HG03565 (cell line): ENCODE results near the gene C9orf85.

Experiments
- ATAC-seq: cut with Tn5 transposase; IDR thresholded peaks from one replicate; pipeline ENCODE4 v1.9.1; 2021; ENCODE audit warnings: mild to moderate bottlenecking, moderate library complexity; ENCODE audit not compliant: unreplicated experiment

Gene C9orf85

DNA sequence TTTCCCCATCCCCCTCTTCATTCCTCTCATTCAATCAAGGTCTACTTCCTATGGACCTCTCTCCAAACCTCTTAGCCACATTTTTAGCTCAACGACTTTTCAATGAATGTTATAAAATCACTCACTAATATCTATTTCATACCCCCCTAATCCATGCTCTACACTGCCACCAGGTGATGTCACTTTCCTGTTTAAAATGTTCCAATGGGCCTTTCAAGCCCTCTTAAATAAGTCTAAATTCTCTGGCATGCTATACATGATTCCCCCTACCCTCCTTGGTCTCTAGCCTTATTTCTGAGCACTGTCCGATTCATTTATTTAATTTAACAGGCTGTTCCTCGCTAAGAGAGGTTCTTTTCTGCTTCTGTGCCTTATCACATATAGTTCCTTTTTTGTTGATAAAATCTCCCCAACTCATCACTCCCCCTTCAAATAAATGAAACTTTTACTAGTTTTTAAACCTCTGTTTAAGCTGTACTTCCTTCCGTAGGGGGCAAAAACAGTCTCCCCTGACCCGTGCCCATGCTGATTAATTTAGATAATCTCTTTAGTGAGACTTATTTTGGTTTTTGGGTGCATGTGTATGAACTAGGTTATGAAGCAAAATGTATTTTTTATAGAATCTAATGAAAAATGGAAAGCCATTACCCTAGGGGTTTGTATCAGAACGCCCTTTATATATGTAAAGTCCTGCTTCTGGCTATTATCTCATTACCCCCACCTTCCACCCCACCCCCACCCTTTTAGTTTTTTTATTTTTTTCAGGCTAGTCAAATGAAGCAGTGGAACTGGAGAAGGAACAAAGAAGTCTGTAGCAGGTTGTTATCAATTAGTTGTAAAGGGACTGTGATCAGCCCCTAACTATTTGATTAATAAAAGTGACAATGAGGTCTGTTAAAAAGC is 9.5 kb upstream of the C9orf85 start:
- no peak for ATAC-seq

DNA sequence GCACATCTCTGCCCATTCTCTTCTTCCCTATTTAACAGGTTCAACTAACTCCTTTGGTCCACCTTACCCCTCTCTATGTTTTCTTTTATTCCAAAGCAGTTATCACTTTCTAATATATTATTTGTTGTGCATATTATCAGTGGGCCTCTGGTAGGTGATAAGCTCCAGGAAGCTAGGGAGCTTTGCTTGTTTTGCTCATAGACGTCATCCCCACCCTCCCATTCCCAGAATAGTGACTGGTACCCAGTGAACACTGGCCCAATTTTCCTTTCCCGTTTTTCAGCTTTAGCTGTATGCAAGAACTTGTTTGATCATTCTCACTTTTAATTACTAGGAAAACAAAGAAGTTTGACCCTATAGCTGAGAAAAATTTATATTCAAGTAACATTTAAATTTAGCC is 7.4 kb upstream of the C9orf85 start:
- no peak for ATAC-seq

DNA sequence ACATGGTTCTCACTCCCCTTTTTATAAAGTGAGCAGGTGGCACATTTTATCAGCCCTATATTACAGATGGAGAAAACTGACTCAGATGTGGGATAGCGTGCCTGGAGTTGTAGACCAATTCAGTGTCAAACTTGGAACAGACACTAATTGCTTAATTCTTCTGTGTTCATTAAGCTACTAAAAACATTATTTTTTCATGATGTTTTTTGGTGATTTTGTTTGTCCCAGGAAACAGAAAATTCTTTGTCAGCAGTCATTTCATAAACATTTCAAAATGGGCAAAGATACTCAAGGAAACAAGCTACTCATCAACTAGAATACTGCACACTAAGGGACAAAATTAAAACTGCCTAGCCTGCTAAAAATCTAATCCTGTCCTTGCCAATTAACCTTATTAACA is 2.6 kb upstream of the C9orf85 start:
- ATAC-seq: no peak

DNA sequence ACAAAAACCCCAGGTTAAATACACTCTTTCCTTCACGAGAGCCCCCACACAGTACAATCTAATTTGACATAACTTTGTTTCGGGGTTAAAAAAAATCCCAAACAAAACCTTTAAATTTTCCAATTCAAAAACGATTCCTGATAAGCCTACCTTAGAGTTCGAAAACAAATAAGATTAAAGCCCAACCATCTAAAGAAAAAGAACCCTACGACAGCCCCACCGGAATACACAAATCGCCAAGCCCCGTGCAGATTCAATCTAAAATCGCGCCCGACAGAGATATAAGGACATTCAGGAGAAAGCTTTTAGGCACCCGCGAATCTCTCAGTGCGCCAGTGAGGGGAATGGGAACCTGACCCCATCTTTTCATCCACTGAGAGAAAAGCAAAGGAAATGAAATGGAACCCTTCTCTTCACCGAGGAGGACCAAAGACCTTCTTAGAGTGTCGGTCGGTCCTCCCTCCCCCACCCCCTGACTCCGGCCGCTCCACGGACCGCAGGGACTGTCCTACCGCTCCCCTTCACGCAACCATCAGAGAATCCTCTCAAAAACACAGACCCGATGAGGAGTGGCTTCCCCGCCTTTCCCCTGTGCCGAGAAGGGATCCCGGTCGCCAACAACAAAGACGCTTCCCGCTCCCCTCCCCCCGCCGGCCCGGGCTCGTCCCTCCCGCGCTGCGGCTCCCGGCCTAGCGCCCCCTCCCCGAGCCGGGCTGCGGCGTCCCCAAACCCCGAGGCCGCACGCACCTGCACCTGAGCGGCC is 1.4 kb upstream of the C9orf85 start:
- ATAC-seq: peak; percentile 0

DNA sequence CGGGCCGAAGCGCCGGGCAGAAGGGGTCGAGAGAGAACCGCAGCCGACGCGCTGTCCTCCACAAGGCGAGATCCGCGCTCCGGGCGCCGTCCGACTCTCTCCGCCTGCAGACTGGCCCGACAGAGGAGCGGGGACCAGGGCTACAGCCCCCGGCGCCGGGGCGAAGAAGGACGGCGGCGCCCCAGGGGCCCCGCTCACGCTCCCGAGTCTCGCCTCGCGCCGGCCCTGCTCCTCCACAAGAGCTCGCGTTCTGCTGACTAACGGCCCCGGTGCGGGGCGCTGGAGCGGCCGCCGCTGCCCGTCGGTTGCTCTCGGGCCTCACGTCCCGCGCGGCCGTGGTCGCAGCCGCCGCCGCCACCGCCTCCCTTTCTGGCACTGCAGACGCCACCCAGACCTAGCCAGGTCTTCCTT is 784 bp upstream of the C9orf85 start:
- peak; percentile 3 for ATAC-seq

DNA sequence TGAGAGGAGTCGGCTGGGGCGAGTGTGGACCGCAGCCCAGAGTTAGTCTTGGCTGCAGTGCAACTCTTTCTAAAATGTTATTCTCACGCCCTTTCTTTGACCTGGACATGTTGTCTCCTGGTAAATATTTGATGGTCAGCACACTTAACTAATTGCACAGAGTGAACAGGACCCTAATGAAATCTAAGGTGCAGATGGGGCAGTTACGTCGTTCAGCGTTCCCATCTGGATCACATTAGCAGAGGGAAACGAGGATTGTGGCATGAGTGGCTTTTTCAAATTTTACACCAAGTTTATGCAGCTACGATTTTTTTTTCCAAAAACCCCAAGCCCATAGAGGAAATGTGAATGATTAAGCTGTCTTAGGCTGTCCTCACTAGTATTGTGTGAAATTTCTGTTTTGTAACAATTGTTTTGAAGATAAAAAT is 483 bp downstream of the C9orf85 start:
- ATAC-seq: no peak

DNA sequence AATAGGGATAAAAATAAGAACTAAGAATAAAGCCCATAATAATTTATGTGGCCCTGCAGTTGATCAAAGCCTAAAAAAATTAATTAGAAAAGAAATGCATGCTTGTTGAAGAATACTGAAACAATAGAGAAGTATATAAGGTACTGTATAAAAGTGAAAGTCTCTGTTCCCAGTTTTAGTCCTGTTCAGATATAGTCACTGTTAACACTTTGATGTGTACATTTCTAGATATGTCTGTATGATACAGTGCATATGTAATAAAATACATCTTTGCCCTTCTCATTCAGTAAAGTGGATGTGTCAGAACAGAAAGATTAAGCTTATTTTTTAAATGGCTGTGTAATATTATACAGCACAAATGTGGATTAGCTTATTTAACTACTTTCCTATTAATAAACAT is 4.1 kb downstream of the C9orf85 start:
- ATAC-seq: no peak

DNA sequence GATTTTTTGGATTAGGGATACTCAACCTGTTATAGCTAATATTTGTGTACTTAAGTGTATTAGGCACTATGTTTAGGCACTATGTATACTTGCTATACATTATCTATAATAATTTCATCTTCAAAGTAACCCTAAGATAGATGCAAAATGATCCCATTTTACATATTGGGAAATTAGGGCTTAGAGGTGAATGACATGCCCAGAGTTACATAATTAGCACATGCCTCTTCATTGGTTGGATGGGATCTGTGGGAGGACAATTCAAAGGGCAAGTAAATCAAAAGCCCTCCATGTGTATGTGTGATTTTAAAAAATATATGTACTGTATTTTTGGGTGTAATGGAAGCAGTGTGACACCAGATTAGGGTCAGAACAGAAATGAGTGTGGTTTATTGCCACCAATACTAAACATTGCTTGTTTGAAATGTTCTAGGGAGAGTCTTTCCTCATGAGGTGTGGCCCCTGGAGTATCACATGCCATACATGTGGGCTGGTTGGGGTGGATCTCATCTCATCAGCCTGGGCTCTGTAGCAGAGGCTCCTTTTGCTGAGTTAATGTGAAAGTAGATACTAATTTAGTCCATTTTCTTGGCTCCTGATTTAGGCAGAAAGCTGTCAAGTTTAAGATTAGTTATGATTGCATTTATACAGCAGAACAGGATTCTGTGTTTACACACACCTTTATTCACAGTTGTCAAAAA is 5.5 kb downstream of the C9orf85 start:
- peak; percentile 80 for ATAC-seq

DNA sequence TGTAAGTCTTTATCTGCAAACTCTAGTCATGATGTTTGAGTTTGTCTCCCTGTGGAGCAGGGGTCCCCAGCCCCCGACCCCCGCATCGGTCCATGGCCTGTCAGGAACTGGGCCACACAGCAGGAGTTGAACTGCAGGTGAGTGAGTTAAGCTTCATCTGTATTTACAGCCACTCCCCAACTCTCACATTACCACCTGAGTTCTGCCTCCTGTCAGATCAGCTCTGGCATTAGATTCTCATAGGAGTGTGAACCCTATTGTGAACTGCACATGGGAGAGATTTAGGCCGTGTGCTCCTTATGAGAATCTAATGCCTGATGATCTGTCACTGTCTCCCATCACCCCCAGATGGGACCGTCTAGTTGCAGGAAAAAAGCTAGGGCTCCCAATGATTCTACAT is 7.0 kb downstream of the C9orf85 start:
- no peak for ATAC-seq

DNA sequence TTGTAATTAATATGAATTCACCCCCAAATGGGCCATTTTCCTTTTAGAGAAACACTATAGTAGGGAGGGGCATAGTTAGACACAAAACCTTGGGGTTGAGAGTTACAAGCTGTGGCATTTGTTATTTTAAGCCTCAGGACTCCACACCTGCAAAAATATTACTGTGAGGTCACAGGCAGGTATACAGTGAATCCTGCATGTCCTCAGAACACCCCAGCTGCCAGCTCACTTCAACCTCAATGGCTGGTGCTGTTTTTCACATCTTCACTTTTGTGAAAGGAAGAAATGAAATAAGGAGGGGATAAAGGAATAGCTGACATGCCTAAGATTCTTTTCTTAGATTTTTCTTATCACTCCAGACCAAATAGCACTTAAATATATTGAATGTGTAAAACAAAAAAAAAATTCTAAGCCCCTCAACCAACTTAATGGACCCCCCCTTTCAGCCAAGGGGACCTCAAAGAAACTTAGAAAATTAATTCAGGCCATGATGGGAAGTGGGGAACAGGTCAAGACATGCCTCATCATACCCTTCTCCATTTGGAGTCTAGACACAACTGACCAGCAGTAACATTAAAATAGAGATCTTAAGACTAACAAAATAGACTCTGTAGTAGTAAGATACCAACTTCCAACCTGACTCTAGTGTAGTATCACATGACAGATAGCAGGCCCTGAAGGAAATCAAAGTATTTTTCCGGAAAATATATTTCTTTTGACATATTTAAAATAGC is 9.2 kb downstream of the C9orf85 start:
- ATAC-seq: no peak

DNA sequence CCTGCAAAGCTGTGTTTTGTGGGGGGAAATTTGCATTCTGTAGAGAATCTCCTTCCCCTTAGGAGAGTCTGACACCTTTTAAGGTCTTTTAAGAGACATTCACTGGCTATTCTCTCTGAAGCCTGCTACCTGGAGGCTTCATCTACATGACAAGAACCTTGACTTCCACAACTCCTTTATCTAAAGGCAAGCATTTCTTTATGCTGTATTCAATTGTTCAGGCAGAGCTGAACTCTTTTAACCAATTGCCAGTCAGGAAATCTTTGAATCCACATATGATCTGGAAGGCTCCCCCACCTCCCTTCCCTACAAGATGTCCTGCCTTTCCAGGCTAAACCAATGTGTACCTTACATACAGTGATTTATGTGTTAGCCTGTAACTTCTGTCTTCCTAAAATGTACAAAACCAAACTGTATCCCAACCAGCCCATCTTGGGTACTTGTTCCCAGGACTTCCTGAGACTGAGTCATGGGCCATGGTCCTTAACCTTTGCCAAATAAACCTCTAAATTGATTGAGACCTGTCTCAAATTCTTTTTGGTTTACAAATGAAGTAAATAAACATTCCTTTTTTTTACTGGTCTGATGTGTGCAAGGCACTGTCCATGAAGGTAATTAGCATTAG is 9.9 kb downstream of the C9orf85 start:
- ATAC-seq: no peak

DNA sequence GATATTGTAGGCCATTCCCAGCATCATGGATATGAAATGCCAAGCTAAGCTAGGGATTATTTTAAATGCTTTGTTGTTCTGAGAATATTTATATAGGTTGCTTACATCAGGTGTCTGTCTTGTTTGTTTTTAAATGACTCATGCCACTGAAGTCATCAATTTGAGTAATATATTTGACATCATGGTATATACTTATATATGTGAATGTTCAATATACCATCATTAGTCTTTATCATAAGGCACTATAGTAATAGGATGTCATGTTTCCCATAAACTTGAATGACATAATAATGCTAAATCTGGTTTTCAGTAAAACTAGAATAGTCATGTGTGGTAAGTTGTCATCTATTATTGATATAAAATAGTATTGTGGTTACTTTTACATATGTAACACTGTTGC is 13.1 kb downstream of the C9orf85 start:
- no peak for ATAC-seq

DNA sequence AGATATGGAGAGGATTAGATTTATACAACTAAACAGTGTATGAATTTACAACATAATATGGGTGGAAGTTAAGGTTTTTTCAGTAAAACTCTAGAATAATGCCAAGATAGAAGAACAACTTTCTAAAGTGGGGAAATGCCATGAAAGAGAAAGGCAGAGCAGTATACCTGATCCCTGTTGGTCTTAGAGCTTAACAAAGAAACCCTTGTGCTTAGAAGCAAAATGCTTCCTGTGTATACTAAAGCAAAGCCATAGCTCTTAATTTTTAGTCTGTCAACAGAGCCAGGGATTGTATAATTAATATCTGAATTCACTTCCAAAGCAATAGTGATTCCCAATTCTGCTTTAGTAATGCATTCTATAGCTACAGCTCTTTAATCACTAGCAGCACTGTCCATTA is 14.4 kb downstream of the C9orf85 start:
- no peak for ATAC-seq

DNA sequence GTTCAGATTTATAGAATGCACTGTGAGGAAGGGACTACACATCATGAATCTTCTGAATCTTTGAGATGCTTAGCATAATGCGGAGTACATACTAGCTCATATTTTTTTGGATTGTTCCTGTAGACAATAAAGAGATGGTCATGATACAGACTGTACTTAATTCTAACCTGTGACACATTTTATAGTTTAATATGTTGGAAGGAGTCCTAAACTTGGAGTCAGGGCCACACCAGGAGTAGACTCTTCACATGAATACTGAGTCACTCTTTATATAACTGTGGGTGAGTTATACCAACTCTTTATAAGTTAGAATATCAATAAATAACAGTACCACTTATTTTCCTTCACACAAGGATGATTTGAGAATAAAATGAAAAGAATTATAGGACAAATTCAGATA is 16.9 kb downstream of the C9orf85 start:
- ATAC-seq: no peak

DNA sequence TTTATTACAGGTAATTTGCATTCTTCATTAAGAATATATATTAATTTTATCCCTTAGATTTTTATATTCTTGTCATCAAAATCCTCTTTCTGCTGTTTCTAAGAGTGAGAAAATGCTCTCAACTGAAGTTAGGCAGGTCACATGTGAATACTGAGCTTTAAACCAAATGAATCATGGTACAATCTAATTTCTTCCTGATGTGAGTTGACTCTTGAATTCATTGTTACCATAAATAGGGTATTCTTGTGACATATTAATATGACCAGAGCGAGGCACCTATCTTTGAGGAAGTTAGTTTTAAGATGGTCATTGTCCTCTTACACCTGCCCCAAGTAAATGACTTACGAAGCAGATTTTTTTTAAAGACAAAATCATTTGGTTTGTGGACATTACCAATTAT is 17.4 kb downstream of the C9orf85 start:
- ATAC-seq: no peak

DNA sequence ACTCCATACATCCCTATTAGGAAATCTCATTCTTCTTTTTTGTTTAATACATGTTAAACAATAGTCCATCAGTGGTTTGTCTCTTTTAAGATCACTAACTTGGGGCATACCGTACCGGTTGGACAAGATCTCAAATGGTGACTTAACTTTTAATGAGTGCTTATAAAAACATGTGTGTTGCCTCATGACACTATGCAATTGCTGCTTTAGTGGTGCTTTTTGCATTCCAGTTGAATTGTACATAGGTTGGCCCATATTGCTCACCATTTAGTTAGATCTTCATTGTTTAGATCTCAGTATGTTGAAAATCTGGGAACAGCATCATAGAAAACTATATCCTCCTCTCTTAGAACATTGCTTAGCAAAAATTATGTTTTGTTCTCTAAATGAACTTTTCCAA is 17.8 kb downstream of the C9orf85 start:
- no peak for ATAC-seq

DNA sequence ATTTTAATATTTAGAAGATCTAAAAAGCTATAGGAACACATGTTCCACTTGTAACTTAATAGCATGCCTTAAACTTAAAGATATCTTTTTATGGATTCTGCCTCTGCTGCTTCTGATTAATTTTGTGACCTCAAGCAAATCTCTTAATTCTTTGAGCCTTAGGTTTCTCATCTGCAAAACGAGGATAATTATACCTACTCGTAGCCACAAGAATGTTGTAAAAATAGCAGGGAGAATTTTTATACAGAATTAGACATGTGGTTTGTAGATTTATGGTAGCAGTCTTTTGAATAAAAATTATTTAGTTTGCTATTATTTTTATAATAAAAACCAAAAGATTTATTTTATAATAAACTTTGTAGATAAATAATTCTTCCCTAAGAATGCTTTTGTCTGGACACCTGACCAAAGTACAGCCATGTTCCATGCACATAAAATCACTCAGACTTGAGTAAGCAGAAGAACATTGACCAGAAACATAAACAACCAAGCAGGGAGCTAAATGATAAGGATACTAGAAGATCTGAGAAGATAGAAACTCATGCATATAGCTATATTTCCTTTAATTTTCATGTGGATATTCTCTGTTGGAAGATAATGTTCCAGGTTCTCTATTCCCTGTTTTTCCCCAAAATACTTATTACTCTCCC is 18.5 kb downstream of the C9orf85 start:
- no peak for ATAC-seq

DNA sequence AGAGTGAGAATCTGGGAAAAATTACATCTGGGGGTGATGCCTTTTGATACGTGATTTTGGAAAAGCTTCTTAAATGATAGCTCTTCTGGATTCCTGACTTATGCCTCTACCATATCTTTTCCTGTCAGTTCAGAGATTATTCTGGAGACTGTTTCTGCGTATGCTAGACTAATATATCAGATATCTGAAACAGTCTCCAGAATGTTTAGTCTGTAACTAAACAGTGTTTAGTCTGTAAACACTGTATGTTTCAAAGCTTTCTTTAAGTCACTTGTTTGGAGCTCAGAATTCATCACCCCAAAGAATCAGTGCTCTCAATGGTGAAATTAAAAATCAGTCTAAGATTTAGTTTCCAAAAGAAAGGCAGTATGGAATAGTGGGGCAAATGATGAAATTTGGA is 19.7 kb downstream of the C9orf85 start:
- no peak for ATAC-seq

DNA sequence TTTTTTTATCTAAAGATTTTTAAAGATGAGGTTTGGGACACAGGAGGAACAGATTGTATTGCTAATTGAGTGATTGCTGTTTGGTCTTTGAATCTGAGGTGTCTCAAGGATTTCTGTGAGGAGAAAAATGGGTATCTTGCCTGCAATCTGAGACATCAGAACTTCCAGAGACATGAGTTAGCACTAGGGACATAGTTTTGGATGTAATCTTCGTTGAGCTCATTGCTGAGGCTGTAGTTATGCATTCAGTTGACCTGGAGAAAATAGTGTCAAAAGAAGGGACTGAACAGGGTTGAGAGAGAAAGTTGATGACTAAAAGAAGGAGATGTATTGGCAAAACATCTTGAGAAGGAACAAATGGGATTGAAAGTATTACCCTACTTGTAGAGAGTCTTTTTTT is 24.6 kb downstream of the C9orf85 start:
- no peak for ATAC-seq

DNA sequence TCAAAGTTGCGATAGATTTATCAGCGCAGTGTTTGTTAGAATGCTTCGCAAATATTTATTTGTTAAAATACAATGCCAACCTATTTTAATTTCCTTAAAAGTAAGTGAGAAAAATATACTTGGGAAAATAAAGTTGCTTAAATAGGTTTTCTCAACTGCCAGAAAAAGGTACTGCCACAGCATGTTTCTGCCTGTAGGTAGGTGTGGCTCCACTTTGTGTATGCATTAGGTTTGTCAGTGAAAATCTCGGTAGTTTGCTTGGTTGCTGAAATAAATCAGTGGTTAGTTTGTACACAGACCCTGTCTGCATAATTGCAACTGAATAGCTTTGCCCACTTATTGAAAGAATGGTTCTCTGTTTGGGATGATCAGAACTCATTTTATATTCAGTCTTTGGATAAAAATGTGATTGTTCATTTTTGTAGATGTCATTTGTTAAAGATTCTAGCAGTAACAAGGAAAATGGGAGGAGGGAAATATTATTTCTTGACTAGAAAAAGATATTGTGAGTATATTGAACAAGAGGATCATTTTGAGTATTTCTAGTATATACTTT is 25.7 kb downstream of the C9orf85 start:
- ATAC-seq: no peak
